Gastrocnemius medialis (tissue), 4 donors: ENCODE data around the gene VWA3A.
"Not testable (repeated sequence)": the region's sequence is repeated elsewhere in the genome, so short reads cannot be mapped to it uniquely, and the experiment has no call there.

Experiments
- POLR2A ChIP-seq, 2 donors: fragments of 450-650 bp; IDR thresholded peaks; one replicate each; pipeline ENCODE4 v1.6.1; 2017; ENCODE audit warnings: antibody characterized with exemption in 2 of 2, mild to moderate bottlenecking in 2 of 2, moderate library complexity in 2 of 2
- TF ChIP-seq, protein P1 (sequence below), 5 experiments: fragments of 450-650 bp in 3 of 5; fragments of 200-600 bp in 2 of 5; sonication (generic) in 2 of 5; IDR thresholded peaks in 4 of 5; conservative IDR thresholded peaks in 1 of 5; 1 replicate in 4 of 5; 2 replicates in 1 of 5; pipeline ENCODE4 v1.5.1; 2016 to 2019; ENCODE audit warnings: antibody characterized with exemption in 5 of 5, mild to moderate bottlenecking in 3 of 5, moderate library complexity in 3 of 5

DNA sequence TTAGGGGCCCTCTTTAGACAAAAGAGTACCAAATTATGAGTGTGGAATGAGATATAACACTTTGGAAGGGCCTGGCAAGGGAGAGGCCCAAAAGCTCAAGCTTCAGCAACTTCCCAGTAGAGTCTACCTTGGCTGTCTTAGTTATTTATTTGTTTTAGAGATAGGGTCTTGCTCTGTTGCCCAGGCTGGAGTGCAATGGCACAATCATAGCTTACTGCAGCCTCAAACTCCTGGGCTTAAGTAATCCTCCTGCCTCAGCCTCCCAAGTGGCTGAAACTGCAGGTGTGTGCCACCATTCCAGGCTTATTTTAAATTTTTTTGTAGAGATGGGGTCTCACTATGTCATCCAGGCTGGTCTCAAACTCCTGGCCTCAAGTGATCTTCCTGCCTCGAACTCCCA lies 80.3 kb downstream of the VWA3A start:
- TF ChIP-seq, protein P1, sequence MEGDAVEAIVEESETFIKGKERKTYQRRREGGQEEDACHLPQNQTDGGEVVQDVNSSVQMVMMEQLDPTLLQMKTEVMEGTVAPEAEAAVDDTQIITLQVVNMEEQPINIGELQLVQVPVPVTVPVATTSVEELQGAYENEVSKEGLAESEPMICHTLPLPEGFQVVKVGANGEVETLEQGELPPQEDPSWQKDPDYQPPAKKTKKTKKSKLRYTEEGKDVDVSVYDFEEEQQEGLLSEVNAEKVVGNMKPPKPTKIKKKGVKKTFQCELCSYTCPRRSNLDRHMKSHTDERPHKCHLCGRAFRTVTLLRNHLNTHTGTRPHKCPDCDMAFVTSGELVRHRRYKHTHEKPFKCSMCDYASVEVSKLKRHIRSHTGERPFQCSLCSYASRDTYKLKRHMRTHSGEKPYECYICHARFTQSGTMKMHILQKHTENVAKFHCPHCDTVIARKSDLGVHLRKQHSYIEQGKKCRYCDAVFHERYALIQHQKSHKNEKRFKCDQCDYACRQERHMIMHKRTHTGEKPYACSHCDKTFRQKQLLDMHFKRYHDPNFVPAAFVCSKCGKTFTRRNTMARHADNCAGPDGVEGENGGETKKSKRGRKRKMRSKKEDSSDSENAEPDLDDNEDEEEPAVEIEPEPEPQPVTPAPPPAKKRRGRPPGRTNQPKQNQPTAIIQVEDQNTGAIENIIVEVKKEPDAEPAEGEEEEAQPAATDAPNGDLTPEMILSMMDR (IDR thresholded peaks at IDR 0.05 in 4 of 5, conservative IDR thresholded peaks at IDR 0.05 in 1 of 5) = not testable (repeated sequence)
- not testable (repeated sequence) for TF ChIP-seq POLR2A (IDR thresholded peaks at IDR 0.05)
